GM21529 (cell line): ENCODE data around the gene PRSS2.

ENCODE experiments used
- ATAC-seq: cut with Tn5 transposase; IDR thresholded peaks from one replicate; pipeline ENCODE4 v1.9.1; 2021; ENCODE audit not compliant: unreplicated experiment

The PRSS2 gene

DNA sequence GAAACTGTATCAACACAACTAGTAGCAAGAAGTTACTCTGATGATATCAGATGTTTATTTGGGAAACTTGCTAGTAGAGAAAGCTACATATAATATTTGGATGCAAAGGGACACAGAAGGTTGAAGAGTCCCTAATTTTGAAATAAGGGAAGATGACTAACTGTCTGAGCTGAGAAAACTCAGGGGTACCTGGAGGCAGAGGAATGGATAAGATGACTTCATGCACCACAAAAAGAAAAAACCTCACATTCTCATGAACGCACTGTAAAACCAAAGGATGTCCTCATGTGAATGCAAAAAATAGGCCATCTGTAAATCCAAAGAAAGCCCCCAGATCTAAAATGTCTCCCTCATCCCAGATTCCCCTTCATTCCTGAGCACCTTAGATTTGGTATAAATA, 29.3 kb downstream of the PRSS2 start:
- ATAC-seq = no peak

DNA sequence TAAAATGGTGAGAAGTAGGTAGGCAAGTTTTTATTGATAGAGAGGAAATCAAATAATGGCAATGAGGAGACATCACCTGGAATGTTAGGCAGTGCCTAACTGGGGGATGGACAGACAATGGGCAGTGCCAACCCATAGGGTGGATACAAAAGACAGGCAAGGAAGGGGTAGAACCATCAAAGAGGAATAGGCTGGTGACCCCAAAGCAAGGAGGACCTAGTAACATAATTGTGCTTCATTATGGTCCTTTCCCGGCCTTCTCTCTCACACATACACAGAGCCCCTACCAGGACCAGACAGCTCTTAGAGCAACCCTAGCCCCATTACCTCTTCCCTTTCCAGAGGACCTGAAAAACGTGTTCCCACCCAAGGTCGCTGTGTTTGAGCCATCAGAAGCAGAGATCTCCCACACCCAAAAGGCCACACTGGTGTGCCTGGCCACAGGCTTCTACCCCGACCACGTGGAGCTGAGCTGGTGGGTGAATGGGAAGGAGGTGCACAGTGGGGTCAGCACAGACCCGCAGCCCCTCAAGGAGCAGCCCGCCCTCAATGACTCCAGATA, 30.0 kb downstream of the PRSS2 start:
- no peak for ATAC-seq

DNA sequence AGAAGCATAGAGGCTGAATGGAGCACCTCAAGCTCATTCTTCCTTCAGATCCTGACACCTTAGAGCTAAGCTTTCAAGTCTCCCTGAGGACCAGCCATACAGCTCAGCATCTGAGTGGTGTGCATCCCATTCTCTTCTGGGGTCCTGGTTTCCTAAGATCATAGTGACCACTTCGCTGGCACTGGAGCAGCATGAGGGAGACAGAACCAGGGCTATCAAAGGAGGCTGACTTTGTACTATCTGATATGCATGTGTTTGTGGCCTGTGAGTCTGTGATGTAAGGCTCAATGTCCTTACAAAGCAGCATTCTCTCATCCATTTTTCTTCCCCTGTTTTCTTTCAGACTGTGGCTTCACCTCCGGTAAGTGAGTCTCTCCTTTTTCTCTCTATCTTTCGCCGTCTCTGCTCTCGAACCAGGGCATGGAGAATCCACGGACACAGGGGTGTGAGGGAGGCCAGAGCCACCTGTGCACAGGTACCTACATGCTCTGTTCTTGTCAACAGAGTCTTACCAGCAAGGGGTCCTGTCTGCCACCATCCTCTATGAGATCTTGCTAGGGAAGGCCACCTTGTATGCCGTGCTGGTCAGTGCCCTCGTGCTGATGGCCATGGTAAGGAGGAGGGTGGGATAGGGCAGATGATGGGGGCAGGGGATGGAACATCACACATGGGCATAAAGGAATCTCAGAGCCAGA, 31.0 kb downstream of the PRSS2 start:
- no peak for ATAC-seq

DNA sequence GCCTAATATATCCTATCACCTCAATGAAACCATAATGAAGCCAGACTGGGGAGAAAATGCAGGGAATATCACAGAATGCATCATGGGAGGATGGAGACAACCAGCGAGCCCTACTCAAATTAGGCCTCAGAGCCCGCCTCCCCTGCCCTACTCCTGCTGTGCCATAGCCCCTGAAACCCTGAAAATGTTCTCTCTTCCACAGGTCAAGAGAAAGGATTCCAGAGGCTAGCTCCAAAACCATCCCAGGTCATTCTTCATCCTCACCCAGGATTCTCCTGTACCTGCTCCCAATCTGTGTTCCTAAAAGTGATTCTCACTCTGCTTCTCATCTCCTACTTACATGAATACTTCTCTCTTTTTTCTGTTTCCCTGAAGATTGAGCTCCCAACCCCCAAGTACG, 31.5 kb downstream of the PRSS2 start:
- ATAC-seq = no peak

DNA sequence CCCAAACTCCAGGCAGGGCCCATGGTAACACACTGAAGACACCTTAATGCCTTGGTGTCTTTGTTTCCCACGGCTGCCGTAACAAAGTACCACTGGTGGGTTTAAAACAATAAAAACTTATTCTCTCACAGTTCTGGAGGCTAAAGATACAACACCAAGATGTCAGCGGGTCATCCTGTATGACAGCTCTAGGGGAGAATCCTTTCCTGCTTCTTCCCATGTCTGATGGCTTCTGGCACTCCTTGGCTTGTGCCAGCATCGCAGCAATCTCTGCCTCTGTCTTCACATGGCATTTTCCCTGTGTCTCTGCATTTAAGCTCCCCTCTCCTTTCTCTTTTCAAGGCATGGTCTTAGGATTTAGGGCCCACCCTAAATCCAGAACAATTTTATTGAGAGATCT, 33.1 kb downstream of the PRSS2 start:
- no peak for ATAC-seq

DNA sequence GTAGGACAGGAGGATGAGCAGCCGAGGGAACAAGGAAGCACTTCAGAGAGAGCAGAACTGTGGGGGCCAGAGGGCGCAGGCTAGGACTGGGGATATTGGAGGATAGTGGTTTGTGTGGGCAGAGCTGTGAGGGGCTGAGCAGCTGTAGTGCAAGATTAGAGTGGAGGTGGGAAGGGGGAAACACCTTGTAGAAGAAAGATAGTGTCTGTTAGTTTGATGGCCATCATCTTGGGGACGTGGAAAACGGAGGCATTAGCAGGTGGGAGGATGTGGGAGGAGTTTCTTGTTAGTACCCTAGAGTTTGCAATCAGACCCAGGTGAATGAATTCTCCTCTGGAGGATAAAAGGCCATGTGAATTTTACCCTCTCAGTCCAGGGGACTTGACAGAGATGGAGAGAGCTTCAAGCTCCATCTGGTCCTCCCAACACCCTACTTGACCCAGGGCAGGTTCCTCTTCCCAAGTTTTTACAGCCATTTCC, 34.0 kb downstream of the PRSS2 start:
- ATAC-seq = no peak

DNA sequence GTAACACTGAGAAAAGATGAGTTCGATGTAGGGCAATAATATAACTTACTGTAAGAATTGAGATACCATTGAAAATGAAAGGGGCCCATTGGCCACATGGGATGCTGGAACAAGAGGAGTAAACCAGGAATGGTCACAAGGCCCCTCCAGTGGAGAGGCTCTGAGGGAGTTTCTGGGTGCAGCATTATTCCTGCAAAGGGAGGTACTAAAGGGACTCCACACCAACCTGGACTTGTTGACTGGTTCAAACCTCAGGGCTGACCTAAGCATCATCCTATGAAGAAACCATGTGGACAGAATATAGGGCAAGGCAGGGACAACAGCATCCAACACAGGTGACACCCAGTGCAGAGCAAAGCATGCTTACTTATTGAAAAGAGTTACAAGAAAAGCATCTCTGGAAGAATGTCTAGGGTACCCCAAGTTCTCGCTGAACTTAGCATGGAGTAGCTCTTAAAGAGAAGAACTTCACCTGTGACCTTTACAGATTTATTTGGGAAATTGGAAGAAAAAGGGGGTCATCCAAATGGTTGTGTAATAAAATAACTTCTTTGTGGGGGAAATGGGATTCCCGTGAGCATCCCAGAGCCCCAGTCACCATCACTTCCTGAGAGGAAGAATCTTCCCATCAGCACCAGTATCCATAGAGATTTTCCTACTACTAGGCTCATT, 34.7 kb downstream of the PRSS2 start:
- ATAC-seq = no peak

DNA sequence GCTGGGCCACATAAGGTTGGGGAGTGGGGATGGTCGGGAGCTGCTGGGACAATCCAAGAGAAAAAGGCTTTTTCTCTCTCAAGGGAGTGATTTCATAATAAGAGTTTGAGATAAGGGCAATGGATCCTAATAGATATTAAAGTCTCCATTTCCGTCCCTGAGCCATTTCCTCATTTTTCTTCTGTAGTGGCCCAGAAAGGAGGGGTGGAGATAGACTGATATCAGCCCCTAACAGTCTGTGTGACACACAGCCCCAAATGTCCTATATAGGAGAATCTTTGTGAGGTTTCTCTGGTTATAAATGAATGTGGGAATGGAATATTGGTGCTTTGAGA, 35.2 kb downstream of the PRSS2 start:
- no peak for ATAC-seq

DNA sequence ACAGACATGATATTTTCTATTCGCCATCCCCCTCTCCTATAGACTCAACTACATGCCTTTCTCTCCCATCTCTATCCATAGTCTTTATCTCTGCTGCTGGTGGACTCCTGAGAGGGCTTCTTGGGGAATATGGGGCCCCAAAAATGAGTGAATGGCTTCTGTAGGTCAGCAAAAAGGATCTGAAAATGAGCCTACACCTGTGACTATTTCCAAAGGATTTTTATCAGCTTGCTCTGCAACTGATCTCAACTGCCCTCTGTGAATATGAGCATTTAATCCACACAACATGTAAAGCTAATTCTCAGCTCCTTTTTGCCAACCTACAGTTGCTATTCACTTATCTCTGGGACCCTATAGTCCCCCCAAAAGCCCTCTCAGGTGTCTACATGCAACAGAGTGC, 36.2 kb downstream of the PRSS2 start:
- no peak for ATAC-seq

DNA sequence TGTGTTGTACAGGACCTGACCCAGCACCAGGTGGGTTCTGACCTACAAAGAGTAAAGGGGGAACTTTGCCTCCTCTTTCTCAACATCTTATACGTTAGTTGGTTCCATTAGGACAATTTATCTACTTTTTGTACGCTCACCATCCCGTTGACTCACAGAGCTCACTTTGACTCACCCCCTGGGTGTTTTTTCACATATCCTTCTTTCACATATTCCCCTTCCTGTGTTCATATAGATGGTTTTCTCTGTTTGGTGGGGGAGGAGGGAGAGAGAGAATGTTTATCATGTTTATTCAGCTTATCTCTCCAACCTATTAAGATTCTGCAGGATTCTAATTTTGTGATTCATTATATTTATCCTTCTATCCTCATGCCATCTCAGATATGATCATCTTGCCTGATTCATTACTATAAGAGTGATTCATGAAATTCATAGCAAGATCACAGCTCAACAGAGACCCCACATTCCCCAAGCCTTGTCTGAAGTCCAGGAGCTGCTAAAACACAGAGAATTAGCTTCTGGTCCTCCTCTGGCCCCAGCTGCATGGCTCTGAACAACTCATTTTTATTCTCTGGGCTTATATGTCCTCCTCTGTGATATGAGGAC, 37.2 kb downstream of the PRSS2 start:
- peak; percentile 6 for ATAC-seq

DNA sequence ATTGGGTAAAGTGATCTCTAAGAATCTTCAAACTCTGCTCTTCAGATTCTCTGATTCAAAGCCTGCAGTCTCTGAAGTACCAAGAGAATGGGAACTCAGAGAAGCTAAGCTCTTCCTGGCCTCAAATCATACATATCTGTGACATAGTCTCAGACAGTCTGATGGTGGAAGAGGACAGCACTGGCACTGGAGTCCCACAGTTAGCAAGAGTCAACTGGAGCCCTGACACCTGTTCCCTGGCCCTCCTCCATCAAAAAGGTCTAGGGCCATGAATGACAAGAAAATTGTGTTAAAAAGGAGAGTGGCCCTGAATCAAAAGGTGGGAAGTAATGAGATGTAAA, 37.7 kb downstream of the PRSS2 start:
- ATAC-seq = peak; percentile 24

DNA sequence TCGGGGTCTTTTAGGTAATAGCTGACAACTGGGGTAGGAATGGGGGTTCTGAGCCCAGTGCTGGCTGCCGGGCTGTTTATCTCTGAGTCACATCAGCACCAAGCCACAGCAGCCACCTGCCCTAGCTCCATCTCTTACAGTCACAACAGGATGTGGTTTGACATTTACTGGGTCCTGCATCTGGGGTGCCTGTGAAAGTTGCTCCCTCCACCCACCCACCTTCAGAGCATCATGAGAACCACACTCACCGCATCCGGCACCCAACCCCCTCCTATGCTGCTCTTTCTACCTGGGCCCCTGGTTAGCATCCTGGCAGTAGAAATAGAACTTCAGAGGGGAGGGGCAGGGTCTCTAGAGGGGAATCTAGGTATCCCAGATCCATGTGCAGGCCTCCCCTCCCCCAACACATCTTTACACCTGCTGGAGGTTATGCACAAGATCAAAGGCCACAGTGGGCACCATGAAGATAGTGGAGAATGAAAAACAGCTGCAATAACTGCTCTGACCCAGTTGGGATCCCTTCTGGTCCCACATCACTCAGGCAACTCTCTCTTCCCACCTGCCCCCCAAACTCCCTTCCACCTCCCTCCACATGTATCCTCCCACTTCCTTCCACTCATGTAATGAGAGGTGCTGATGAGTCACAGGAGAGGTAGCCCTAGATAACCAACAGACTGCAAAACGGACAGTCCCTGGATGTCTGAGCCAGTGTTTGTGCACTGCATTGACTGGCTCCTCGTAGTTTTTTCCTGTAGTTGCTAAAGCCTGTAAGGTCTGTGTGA, 38.2 kb downstream of the PRSS2 start:
- ATAC-seq = peak; percentile 87

DNA sequence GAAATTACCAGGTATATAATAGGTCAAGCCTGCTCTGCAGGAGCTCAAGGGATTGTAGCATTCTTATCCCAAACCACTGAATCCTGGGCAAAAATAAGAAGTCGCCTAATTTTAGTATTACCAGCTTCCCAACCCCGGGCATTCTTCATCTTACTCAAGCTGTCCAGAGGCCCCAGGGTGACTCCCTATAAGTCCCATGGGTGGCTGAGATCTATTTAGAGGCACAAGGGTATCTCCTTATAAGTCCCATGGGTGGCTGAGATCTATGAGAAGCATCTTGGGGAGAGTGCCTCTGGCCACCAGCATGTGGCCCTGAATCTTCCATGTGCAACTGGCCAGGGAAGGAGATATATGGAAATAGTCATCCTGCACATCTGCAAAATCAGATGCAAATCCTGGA, 38.9 kb downstream of the PRSS2 start:
- ATAC-seq = no peak

DNA sequence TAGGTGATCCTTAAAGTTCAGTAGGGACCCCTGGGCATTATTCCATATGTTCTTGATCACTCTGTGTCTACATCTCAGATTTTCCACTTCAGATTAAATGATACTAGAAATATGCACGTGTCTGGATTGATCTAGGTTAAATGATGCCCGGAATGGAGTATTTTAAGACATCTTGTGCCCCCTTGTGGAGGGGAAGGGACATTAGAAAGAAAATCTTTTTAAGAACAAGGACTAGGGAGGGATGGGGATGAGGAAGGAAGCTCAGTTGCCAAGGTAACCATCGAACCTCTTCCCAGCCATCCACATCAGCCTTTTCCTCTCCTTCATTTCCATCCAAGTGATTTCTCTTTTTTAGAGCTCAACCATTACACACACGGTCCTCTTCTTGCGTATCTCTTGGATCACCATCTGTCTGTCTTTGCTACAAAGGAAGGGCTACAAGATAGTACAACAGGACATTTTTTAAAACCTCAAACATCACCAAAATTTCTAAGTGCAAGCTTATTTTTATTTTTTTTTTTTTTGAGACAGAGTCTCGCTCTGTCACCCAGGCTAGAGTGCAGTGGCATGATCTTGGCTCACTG, 40.5 kb downstream of the PRSS2 start:
- no peak for ATAC-seq

DNA sequence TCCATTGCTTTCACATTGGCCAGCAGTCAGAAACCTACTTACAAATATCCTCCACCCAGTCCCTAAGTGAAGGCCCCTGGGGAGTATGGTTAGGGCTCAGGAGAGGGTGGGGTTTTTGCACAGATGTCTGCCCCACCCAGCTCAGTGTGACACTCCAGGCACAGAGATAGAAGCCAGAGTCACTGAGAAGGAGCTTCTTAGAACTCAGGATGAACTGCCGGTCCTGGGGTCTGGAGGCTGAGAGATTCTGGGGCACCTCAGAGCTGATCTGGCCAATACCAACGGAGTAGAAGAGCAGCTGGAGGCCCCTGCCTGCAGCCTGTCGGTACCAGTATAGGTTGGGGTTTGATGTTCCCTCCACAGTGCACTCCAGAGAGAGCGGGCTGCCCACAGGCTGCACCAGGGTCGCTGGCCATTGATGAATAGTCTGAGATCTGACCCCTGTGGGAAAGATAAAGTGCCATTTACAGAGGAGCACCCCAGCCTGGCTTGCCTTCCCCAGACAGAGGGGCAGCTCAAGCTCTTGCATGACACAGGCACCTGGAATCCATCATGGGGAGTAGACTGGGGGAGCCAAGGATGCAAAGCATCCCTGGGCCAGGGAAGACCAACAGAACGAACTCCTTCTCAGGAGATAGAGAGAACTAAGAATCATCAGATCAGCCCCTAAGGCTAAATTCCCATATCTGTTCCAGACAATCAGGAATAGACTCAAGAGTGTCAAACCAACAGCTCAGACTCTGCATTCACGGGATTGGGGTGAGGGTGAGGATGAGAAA, 41.9 kb downstream of the PRSS2 start:
- ATAC-seq = no peak

DNA sequence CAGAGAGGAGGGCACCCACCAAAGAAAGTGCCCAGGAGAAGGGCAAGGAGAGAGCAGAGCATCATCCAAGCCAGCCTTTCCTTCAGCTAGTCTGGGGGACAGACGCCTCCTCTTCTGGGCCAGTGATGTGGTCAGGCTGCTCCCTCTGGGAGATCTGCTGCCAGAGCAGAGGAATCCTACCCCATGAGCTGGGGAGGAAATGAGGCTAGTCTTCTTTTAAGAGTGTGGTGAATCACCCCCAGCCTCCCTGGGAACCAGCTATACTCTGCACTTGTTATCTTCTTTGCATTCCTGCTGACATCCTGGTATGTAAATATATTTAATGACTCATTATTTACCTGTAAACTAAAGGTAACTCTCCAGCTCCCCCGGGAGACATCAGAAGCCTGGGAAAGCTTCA, 42.5 kb downstream of the PRSS2 start:
- no peak for ATAC-seq

DNA sequence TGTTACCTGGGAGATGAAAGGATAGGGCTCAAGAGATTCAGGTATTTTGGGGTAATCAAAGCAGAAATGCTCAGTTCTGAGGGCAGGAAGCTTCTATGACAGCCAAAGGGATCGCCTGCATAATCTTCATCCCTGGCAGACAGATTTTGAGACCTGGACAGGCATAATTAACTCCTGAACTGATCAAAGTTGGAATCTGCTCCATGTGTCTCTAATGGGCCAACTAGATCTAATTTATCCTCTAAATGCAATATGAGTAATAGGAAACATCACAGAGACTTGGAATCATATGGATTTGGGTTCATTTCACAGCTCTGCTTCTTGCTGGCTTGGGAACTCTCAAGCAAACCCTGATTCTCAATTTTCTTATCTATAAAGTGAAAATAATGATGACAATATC, 42.9 kb downstream of the PRSS2 start:
- no peak for ATAC-seq

DNA sequence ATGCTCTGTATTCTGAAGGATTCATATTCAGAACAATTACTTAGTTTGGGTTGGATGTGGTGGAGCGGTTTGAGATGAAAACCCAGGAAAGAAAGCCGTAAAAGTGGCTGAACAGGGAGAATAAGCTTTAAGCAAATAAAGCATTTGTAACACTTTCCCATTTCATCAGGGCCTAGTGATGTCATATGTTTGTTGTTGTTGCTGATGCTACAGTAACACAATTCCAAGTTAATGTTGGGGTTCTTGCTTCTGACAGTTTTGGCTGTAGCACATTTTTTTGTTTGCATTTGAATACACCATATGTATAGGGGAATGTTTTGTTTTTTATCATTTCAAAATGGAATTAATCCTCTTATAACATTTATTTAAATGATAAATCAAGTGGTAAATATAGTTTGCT, 43.7 kb downstream of the PRSS2 start:
- ATAC-seq = no peak

DNA sequence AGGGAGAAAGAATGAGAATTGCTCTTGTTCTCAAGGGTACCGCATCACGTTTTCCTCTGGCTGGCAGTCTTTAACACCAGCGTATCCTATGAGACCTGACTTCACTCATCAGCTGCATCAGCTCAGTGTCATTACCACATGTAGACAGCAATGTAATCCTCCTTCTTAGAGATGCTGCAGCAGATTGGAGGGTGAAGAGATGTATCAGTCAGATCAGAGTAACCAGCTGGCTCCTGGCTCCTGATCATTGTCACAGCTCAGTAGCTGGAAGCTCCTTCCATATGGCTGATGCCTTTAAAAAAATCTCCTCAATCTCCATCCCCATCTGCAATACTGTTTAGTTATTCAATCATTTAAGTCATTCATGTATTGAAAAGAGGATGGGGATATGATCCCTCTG, 44.4 kb downstream of the PRSS2 start:
- no peak for ATAC-seq

DNA sequence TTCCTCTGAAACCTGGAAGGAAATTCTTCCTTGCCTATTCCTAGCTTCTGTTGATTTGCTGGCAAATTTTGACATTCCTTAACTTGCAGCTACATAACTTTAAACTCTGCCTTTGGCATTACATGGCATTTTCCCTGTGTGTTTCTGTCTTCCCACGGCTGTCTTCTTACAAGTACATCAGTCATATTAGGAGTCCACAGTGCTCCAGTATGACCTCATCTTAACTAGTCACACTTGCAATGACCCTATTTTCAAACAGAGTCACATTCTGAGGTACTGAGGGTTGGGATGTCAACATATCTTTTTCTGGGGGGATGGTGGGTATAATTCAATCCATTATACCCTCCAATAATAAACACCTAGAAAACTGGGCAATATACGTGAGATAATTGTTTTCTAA, 46.7 kb downstream of the PRSS2 start:
- no peak for ATAC-seq
